MCF 10A (cell line): ENCODE results near the gene CSH1. TPM values are rescaled to one million over a fixed set of nuclear protein-coding genes. Genes with fewer than 3 reads are reported as not detected.

Source experiments
- BruUV-seq: library from RNA; stranded (reverse); fragments of 400-500 nt; replicated peaks from 2 replicates; lab custom pipeline; 2021; lab: Mats Ljungman, UMichigan
- CTCF ChIA-PET: fragments of 300-600 bp; sonication (Branson Sonifier 250); formaldehyde crosslinking; extraction: SDS; loops from one replicate; lab custom pipeline; 2021; ENCODE audit warnings: antibody characterized with exemption, inconsistent platforms; lab: Yijun Ruan, JAX
- POLR2A ChIA-PET: fragments of 300-600, 350-650 bp; sonication (Branson Sonifier 250); formaldehyde crosslinking; extraction: SDS; loops from one replicate; lab custom pipeline; 2020; ENCODE audit warnings: antibody characterized with exemption, inconsistent platforms; lab: Yijun Ruan, JAX
- DNase-seq: peaks from one replicate; pipeline ENCODE4 v3.0.0-alpha.2; 2018; ENCODE audit not compliant: unreplicated experiment
- H3K27ac Mint-ChIP-seq: one replicate; pipeline ENCODE4 v1.8.0; 2022; ENCODE audit warnings: mild to moderate bottlenecking, low read depth, mixed read lengths; ENCODE audit not compliant: unreplicated experiment
- H3K27me3 Mint-ChIP-seq: one replicate; pipeline ENCODE4 v1.8.0; 2022; ENCODE audit warnings: mixed read lengths; ENCODE audit not compliant: insufficient read depth, unreplicated experiment
- H3K36me3 Mint-ChIP-seq: one replicate; pipeline ENCODE4 v1.8.0; 2022; ENCODE audit warnings: mild to moderate bottlenecking, moderate library complexity, mixed read lengths; ENCODE audit not compliant: insufficient read depth, unreplicated experiment
- H3K4me1 Mint-ChIP-seq: one replicate; pipeline ENCODE4 v1.8.0; 2022; ENCODE audit warnings: mixed read lengths; ENCODE audit not compliant: insufficient read depth, unreplicated experiment
- H3K4me3 Mint-ChIP-seq: one replicate; pipeline ENCODE4 v1.8.0; 2022; ENCODE audit warnings: mild to moderate bottlenecking, moderate library complexity, mixed read lengths; ENCODE audit not compliant: unreplicated experiment
- H3K9me3 Mint-ChIP-seq: one replicate; pipeline ENCODE4 v1.8.0; 2022; ENCODE audit warnings: mixed read lengths; ENCODE audit not compliant: unreplicated experiment
- CTCF ChIP-seq: fragments of 200-600 bp; IDR thresholded peaks from one replicate; pipeline ENCODE4 v1.8.0; 2022; ENCODE audit warnings: antibody characterized with exemption, mild to moderate bottlenecking; ENCODE audit not compliant: unreplicated experiment
- intact Hi-C: fragments of 100-400 bp; cut with micrococcal nuclease; formaldehyde crosslinking; loops from 2 replicates; pipeline ENCODE4 v1.14.1; 2022
- total RNA-seq: library from RNA; stranded (reverse); gene quantifications from 2 replicates; pipeline ENCODE4 v1.2.3, GENCODE V29; 2022

CSH1 gene
- total RNA-seq, 1 experiment from 2014 or later, result not detected

DNA sequence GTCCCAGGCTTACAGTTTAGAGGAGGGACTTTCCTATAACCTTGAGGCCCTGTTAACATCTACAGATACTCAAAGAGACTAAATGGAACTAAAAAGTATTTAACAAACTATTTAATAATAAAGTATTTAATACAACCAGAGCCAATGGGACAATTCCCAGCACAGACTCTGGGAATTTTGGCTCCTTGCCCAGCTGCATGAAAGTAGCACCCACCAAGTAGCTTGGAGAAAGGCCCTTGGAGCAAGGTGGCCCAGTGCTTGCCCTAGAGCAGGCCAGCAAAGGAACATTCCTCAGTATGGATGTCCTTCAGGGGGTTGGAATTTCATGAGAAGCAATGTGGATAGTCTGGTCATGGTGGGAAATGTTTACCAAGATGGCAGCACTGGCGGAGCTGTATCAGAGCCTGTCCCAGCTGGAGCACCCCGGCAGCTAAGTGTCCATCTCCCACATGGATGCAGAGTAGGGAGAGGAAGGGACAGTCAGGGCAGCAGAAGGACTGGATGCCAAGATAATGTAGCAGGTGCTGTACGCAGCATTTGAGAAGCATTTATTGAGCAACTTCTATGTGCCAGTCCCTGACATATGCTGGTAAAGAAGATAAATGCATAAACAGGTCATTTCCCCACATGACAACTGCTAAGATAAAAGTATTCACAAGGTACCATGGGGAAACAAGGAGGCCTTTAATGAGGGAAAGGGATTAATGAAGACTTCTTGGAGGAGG is 48.7 kb downstream of the CSH1 start:
- TF ChIP-seq CTCF, result no peak
- Mint-ChIP-seq H3K4me1 (peaks cover 11% of the 10 kb centered on the region), H3K4me3 (no peak overlapping the region), H3K9me3 (no peaks in the 10 kb centered on the region), H3K27ac (no peak overlapping the region), H3K36me3 (no peaks in the 10 kb centered on the region), H3K27me3 (no peaks in the 10 kb centered on the region)
- ChIA-PET POLR2A (interaction anchor here (0.6 to 1.6 kb wide), 3 partner anchors 19 to 1138 kb away, joined by 3 to 6 read pairs (median 4); no protein-coding TSS in a partner anchor), CTCF (interaction anchor here (0.6 to 3.2 kb wide), 3 partner anchors 18 to 645 kb away, joined by 3 to 12 read pairs (median 11); no protein-coding TSS in a partner anchor)
- DNase-seq, result no peak
- no TSS peak for BruUV-seq
- intact Hi-C loops, result no loop called here

DNA sequence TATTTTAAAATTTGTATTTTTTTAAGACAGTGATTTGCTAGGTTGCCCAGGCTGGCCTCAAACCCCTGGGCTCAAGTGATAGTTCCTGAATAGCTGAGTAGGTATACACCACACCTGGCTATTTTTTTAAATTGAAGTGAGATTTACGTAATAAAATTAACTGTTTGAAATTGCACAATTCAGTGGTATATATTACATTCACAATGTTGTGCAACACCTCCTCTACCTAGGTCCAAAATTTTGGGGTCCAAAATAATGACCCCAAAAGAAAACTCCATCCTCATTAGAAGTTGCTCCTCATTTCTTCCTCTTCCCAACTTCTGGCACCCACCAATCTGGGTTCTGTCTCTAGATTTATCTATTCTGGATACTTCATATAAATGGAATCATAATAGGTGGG is 50.9 kb downstream of the CSH1 start:
- ChIA-PET POLR2A (interaction anchor here (9.6 kb wide), 1 partner anchor 18 kb away, joined by 187 read pairs; the partner anchor contains the start of genes FTSJ3 and PSMC5), CTCF (interaction anchor here (1.2 to 3.2 kb wide), 2 partner anchors 20 to 22 kb away, joined by 3 to 11 read pairs; no protein-coding TSS in a partner anchor)
- H3K27me3 Mint-ChIP-seq, result no peaks in the 10 kb centered on the region
- TF ChIP-seq CTCF, result no peak
- DNase-seq, result no peak
- BruUV-seq, result no TSS peak
- intact Hi-C loops, result no loop called here
- peaks cover 5% of the 10 kb centered on the region for H3K36me3 Mint-ChIP-seq
- H3K27ac Mint-ChIP-seq, result no peak overlapping the region
- H3K9me3 Mint-ChIP-seq, result no peaks in the 10 kb centered on the region
- peaks cover 20% of the 10 kb centered on the region for H3K4me1 Mint-ChIP-seq
- H3K4me3 Mint-ChIP-seq, result no peak overlapping the region

Other genes with a start within 250 kb of the CSH1 start
- 0.56 and 0.93 TPM in 2 replicates for gene LIMD2, start 196.4 kb downstream of the CSH1 start, total RNA-seq
- gene STRADA, start 154.8 kb downstream of the CSH1 start, total RNA-seq, result 36.5 and 36.6 TPM in 2 replicates
- gene CCDC47, start 123.0 kb downstream of the CSH1 start, total RNA-seq, result 86.4 and 114 TPM in 2 replicates
- 137 and 144 TPM in 2 replicates for gene DDX42, start 122.4 kb downstream of the CSH1 start, total RNA-seq
- gene PSMC5, start 69.1 kb downstream of the CSH1 start, total RNA-seq, result 148 and 151 TPM in 2 replicates
- gene FTSJ3, start 68.9 kb downstream of the CSH1 start, total RNA-seq, result 36.7 and 49.5 TPM in 2 replicates
- 43.7 and 54.6 TPM in 2 replicates for gene SMARCD2, start 53.9 kb downstream of the CSH1 start, total RNA-seq
- gene CSH2, start 22.9 kb downstream of the CSH1 start, total RNA-seq, result not detected in 2 replicates
- gene GH2, start 14.6 kb downstream of the CSH1 start, total RNA-seq, result not detected in 2 replicates
- gene CSHL1, start 14.7 kb upstream of the CSH1 start, total RNA-seq, result not detected in 2 replicates
- gene GH1, start 22.3 kb upstream of the CSH1 start, total RNA-seq, result not detected in 2 replicates
- not detected in 2 replicates for gene CD79B, start 35.8 kb upstream of the CSH1 start, total RNA-seq
- gene SCN4A, start 76.3 kb upstream of the CSH1 start, total RNA-seq, result 0.05 TPM in 1 of 2 replicates, not detected in the other
- not detected in 2 replicates for gene PRR29, start 101.8 kb upstream of the CSH1 start, total RNA-seq
- gene ICAM2, start 124.1 kb upstream of the CSH1 start, total RNA-seq, result 0.34 TPM in 1 of 2 replicates, not detected in the other
- 79.5 and 87.0 TPM in 2 replicates for gene ERN1, start 233.6 kb upstream of the CSH1 start, total RNA-seq